HepG2 (cell line): ENCODE data around the gene FAM43A. TPM values are rescaled to one million over a fixed set of nuclear protein-coding genes. Genes with fewer than 3 reads are reported as not detected.

Experiments
- ATAC-seq: fragments of 200-7000 bp; cut with Tn5 transposase; 3 replicates; pipeline ENCODE4 v1.9.1; 2020; ENCODE audit warnings: mild to moderate bottlenecking, moderate library complexity
- BruUV-seq: library from RNA; stranded (reverse); fragments of 400-500 nt; replicated peaks from 2 replicates; lab custom pipeline; 2021; lab: Mats Ljungman, UMichigan
- CTCF ChIA-PET: fragments of 300-600 bp; formaldehyde crosslinking; extraction: SDS; loops from one replicate; lab custom pipeline; 2021; ENCODE audit warnings: low total read pairs, inconsistent platforms, low intra/inter-chr PET ratio; lab: Yijun Ruan, JAX
- POLR2A ChIA-PET: fragments of 350-600 bp; sonication (Branson Sonifier 250); formaldehyde crosslinking; loops from one replicate; lab custom pipeline; 2020; ENCODE audit warnings: antibody characterized with exemption, inconsistent platforms; lab: Yijun Ruan, JAX
- DNase-seq: peaks from one replicate; pipeline ENCODE4 v3.0.0-alpha.2; 2015; ENCODE audit warnings: low spot score
- FAIRE-seq: peaks from 3 replicates; lab custom pipeline; 2011; peaks lifted over from hg19 to GRCh38; lab: Jason Lieb, UNC
- H2AFZ ChIP-seq: one replicate; pipeline ENCODE4 v1.6.1; 2011; ENCODE audit warnings: low read length, inconsistent platforms
- H3K27ac ChIP-seq: fragments of 300-600 bp; 3 replicates; pipeline ENCODE4 v1.8.0; 2011; ENCODE audit warnings: mixed run types, mild to moderate bottlenecking, mixed read lengths, low read length, inconsistent platforms; ENCODE audit not compliant: insufficient read depth; ENCODE audit errors: extremely low read length
- H3K27me3 ChIP-seq, 2 experiments: fragments of 200-600 bp in 1 of 2; 2 replicates in 1 of 2; 3 replicates in 1 of 2; pipeline versions ENCODE4 v1.6.0 to v1.8.0; 2011; ENCODE audit warnings: low read length in 2 of 2, mild to moderate bottlenecking in 2 of 2, moderate library complexity in 2 of 2, inconsistent platforms in 1 of 2; ENCODE audit not compliant: insufficient read depth in 2 of 2, control insufficient read depth in 1 of 2
- H3K36me3 ChIP-seq, 2 experiments: fragments of 200-600 bp in 1 of 2; replicated peaks in 1 of 2; 2 replicates in 1 of 2; 3 replicates in 1 of 2; pipeline versions ENCODE4 v1.5.1 to v1.8.0; 2011; ENCODE audit warnings: low read length in 2 of 2, inconsistent platforms in 1 of 2; ENCODE audit not compliant: insufficient read depth in 2 of 2, control insufficient read depth in 1 of 2
- H3K4me1 ChIP-seq: 2 replicates; pipeline ENCODE4 v1.5.1; 2012; ENCODE audit warnings: low read length, inconsistent platforms; ENCODE audit not compliant: insufficient read depth
- H3K4me2 ChIP-seq: 2 replicates; pipeline ENCODE4 v1.6.0; 2011; ENCODE audit warnings: low read depth, low read length, inconsistent platforms
- H3K4me3 ChIP-seq, 3 experiments: fragments of 200-600 bp in 1 of 3; sonication (generic), shearing (Covaris generic) in 1 of 3; replicated peaks in 1 of 3; 2 replicates each; pipeline ENCODE4 v1.5.1; 2011 to 2016; ENCODE audit warnings: low read length in 3 of 3, inconsistent platforms in 2 of 3, low read depth in 2 of 3, mild to moderate bottlenecking in 2 of 3, control low read depth in 1 of 3, mixed read lengths in 1 of 3; ENCODE audit not compliant: insufficient read depth in 1 of 3
- H3K79me2 ChIP-seq: one replicate; pipeline ENCODE4 v1.6.1; 2011; ENCODE audit warnings: low read length, inconsistent platforms; ENCODE audit not compliant: insufficient read depth
- H3K9ac ChIP-seq: 2 replicates; pipeline ENCODE4 v1.6.0; 2011; ENCODE audit warnings: mild to moderate bottlenecking, low read depth, low read length, inconsistent platforms; ENCODE audit not compliant: insufficient read depth
- H3K9me3 ChIP-seq: 2 replicates; pipeline ENCODE4 v1.5.1; 2012; ENCODE audit warnings: mild to moderate bottlenecking, low read length
- H4K20me1 ChIP-seq: 2 replicates; pipeline ENCODE4 v1.6.0; 2011; ENCODE audit warnings: inconsistent platforms, mild to moderate bottlenecking, low read length, moderate library complexity; ENCODE audit not compliant: insufficient read depth
- ATF4 ChIP-seq, 2 experiments: fragments of 450-650 bp in 1 of 2; sonication (generic) in 1 of 2; formaldehyde crosslinking; IDR thresholded peaks; 2 replicates each; pipeline versions ENCODE4 v1.5.0 to v1.8.0; 2020 to 2022; ENCODE audit warnings: mild to moderate bottlenecking in 1 of 2, missing genetic modification reagents in 1 of 2
- CEBPB ChIP-seq: IDR thresholded peaks from 2 replicates; pipeline ENCODE4 v1.6.1; 2011; ENCODE audit warnings: low read depth, low read length, improper control_type of control experiment, borderline replicate concordance
- ESRRA ChIP-seq: sonication (generic); formaldehyde crosslinking; IDR thresholded peaks from 2 replicates; pipeline ENCODE4 v1.5.1; 2020; ENCODE audit warnings: mild to moderate bottlenecking, low read depth, missing genetic modification reagents
- FOXJ3 ChIP-seq: sonication (generic); formaldehyde crosslinking; IDR thresholded peaks from 2 replicates; pipeline ENCODE4 v1.4.0; 2020; ENCODE audit warnings: missing genetic modification reagents, mild to moderate bottlenecking, borderline replicate concordance
- HMG20B ChIP-seq: conservative IDR thresholded peaks from 2 replicates; pipeline ENCODE4 v1.6.1; 2016; ENCODE audit warnings: missing genetic modification reagents, missing compliant biosample characterization
- HNF1B ChIP-seq: sonication (generic); formaldehyde crosslinking; IDR thresholded peaks from 2 replicates; pipeline ENCODE4 v1.5.1; 2020; ENCODE audit warnings: mild to moderate bottlenecking, moderate library complexity, missing genetic modification reagents
- NFATC3 ChIP-seq: sonication (generic); formaldehyde crosslinking; IDR thresholded peaks from 2 replicates; pipeline ENCODE4 v1.5.1; 2020; ENCODE audit warnings: mild to moderate bottlenecking, missing genetic modification reagents
- NFKB2 ChIP-seq: sonication (generic); formaldehyde crosslinking; IDR thresholded peaks from 2 replicates; pipeline ENCODE4 v1.4.0; 2020; ENCODE audit warnings: missing genetic modification reagents, borderline replicate concordance
- SIX4 ChIP-seq: sonication (generic); formaldehyde crosslinking; IDR thresholded peaks from 2 replicates; pipeline ENCODE4 v1.4.0; 2020; ENCODE audit warnings: missing genetic modification reagents
- TP53 ChIP-seq: sonication (generic); formaldehyde crosslinking; conservative IDR thresholded peaks from 2 replicates; pipeline ENCODE4 v1.4.0; 2020; ENCODE audit warnings: missing genetic modification reagents
- ZBTB39 ChIP-seq: sonication (generic); formaldehyde crosslinking; IDR thresholded peaks from 2 replicates; pipeline ENCODE4 v1.5.0; 2020; ENCODE audit warnings: missing genetic modification reagents
- ZFYVE20 ChIP-seq: sonication (generic); formaldehyde crosslinking; IDR thresholded peaks from 2 replicates; pipeline ENCODE4 v1.8.0; 2023; ENCODE audit warnings: low read depth, mild to moderate bottlenecking, moderate library complexity, missing genetic modification reagents, borderline replicate concordance
- ZNF17 ChIP-seq: sonication (generic); formaldehyde crosslinking; IDR thresholded peaks from 2 replicates; pipeline ENCODE4 v1.5.0; 2020; ENCODE audit warnings: mild to moderate bottlenecking, missing genetic modification reagents
- ZNF337 ChIP-seq: sonication (generic); formaldehyde crosslinking; IDR thresholded peaks from 2 replicates; pipeline ENCODE4 v1.5.1; 2020; ENCODE audit warnings: missing genetic modification reagents, low read depth, mild to moderate bottlenecking, borderline replicate concordance
- WGBS: methylation state at CpG from one replicate; pipeline ENCODE4 v1.1.6; 2017; ENCODE audit warnings: low lambda C conversion rate; 5-methylcytosine and 5-hydroxymethylcytosine counted together
- in situ Hi-C: cut with HindIII; loops from 2 replicates; pipeline ENCODE4 v1.10.0; 2017; ENCODE audit warnings: low pct_unique_long_range_greater_than_20kb; ENCODE audit not compliant: extremely low pct_ligation_motif_present
- intact Hi-C: fragments of 100-400 bp; cut with micrococcal nuclease; formaldehyde crosslinking; loops from one replicate; pipeline ENCODE4 v1.10.0; 2022; ENCODE audit not compliant: unreplicated experiment
- polyA plus RNA-seq, 8 experiments: library from polyadenylated mRNA; depleted of rRNA in 3 of 8; stranded (reverse) in 7 of 8; unstranded in 1 of 8; fragments of >200 nt; fragmentation: Illumina TruSeq in 4 of 8; extraction: Trizol in 4 of 8; gene quantifications; 2 replicates each; pipeline versions ENCODE4 v1.2.1 to v1.2.3, GENCODE V29; 2011 to 2016; ENCODE audit warnings: low read depth in 4 of 8, missing spikeins in 1 of 8, mixed read lengths in 1 of 8; ENCODE audit not compliant: insufficient read depth in 1 of 8
- total RNA-seq, 5 experiments: library from RNA; depleted of rRNA; stranded (reverse); fragments of >200 nt; fragmentation: Illumina TruSeq; extraction: Trizol; gene quantifications; 2 replicates each; pipeline ENCODE4 v1.2.3, GENCODE V29; 2016; ENCODE audit warnings: low read depth in 1 of 5

Gene FAM43A
- total and polyA plus RNA-seq, 2 of the 13 experiments (the other 11 are each of a cell fraction or from before 2014, with no cell fraction given): 0.91 to 1.8 TPM

GRCh38 chr3:194730365-194730764 lies 44.7 kb downstream of the FAM43A start:
- in situ Hi-C loops (no loop called here), intact Hi-C loops (no loop called here)
- TF ChIP-seq CEBPB (no peak), TP53 (no peak), NFATC3 (CRISPR knock-in tag) (no peak), NFKB2 (CRISPR knock-in tag) (no peak), ESRRA (CRISPR knock-in tag) (no peak), ZNF17 (CRISPR knock-in tag) (no peak)
- Histone ChIP-seq H4K20me1 (no peaks in the 10 kb centered on the region), H3K4me1 (peaks cover 48% of the 10 kb centered on the region), H2AFZ (no peak overlapping the region), H3K79me2 (no peaks in the 10 kb centered on the region), H3K9ac (no peak overlapping the region), H3K27ac (no peak overlapping the region), H3K4me3 (no peak overlapping the region), H3K9me3 (no peaks in the 10 kb centered on the region), H3K27me3 (peaks cover 3 to 22% of the 10 kb centered on the region in 2 experiments; a peak in 4 of 5 replicates), H3K36me3 (no peaks in the 10 kb centered on the region), H3K4me2 (0 out of 2 replicates have a peak overlapping the region, but pooled peaks have one; percentile 15)
- CTCF ChIA-PET: no interaction called here
- no TSS peak for BruUV-seq
- ATAC-seq: no peak
- FAIRE-seq: no peak
- POLR2A ChIA-PET: no interaction called here
- WGBS: 17% methylated on average over 10 of the region's 10 CpGs
- DNase-seq: no peak

- Histone ChIP-seq H3K36me3 (no peaks in the 10 kb centered on the region), H3K9me3 (no peaks in the 10 kb centered on the region), H3K4me2 (no peak overlapping the region), H3K27ac (no peak overlapping the region), H3K79me2 (no peaks in the 10 kb centered on the region), H2AFZ (no peak overlapping the region), H3K4me3 (no peak overlapping the region), H4K20me1 (no peaks in the 10 kb centered on the region), H3K9ac (no peak overlapping the region), H3K27me3 (peaks cover 3 to 31% of the 10 kb centered on the region in 2 experiments; a peak in 4 of 5 replicates), H3K4me1 (peaks cover 37% of the 10 kb centered on the region)
- no peak for ATAC-seq
- 41% methylated on average over 5 of the region's 5 CpGs for WGBS
- BruUV-seq: no TSS peak
- intact Hi-C loops: no loop called here
- in situ Hi-C loops: no loop called here
- CTCF ChIA-PET: no interaction called here
- no peak for DNase-seq
- POLR2A ChIA-PET: interaction anchor here (0.8 kb wide), 1 partner anchor 9 kb away, joined by 3 read pairs; no protein-coding TSS in a partner anchor
- no peak for FAIRE-seq
- TF ChIP-seq ZBTB39 (CRISPR knock-in tag) (no peak), HNF1B (CRISPR knock-in tag) (no peak), HMG20B (no peak), ZFYVE20 (CRISPR knock-in tag) (no peak), FOXJ3 (CRISPR knock-in tag) (no peak), ATF4 (CRISPR knock-in tag; IDR thresholded peaks at IDR 0.05) (no peak), ZNF337 (CRISPR knock-in tag) (no peak), SIX4 (CRISPR knock-in tag) (no peak)
Measured at GRCh38 chr3:194731506-194732073, 45.9 kb downstream of the FAM43A start.
